GM12891 (cell line): ENCODE results near the gene IGSF3.
A peak's percentile ranks its signal among the peaks of the same experiment; 100 is the strongest.
"Not testable (repeated sequence)": the region's sequence is repeated elsewhere in the genome, so short reads cannot be mapped to it uniquely, and the experiment has no call there.

Experiments
- DNase-seq: peaks from one replicate; pipeline ENCODE4 v3.0.0; 2011; ENCODE audit warnings: low spot score; ENCODE audit not compliant: insufficient read length
- FAIRE-seq: peaks from 2 replicates; lab custom pipeline; 2011; peaks lifted over from hg19 to GRCh38; lab: Jason Lieb, UNC
- PAX5 ChIP-seq: IDR thresholded peaks from 2 replicates; pipeline ENCODE4 v1.6.1; 2011; ENCODE audit warnings: low read length, moderate library complexity, mild to moderate bottlenecking; ENCODE audit not compliant: insufficient read depth, severe bottlenecking
- POLR2A ChIP-seq: IDR thresholded peaks from 2 replicates; pipeline ENCODE4 v1.6.1; 2011; ENCODE audit warnings: low read depth, low read length, control low read depth
- POLR2AphosphoS5 ChIP-seq: IDR thresholded peaks from 2 replicates; pipeline ENCODE4 v1.6.1; 2011; ENCODE audit warnings: low read depth, low read length, control low read depth
- POU2F2 ChIP-seq: IDR thresholded peaks from 2 replicates; pipeline ENCODE4 v1.6.1; 2011; ENCODE audit warnings: low read depth, mild to moderate bottlenecking, control low read depth, low read length, moderate library complexity
- SPI1 ChIP-seq: IDR thresholded peaks from 2 replicates; pipeline ENCODE4 v1.6.1; 2011; ENCODE audit warnings: low read depth, low read length, control low read depth
- TAF1 ChIP-seq: IDR thresholded peaks from 2 replicates; pipeline ENCODE4 v1.6.1; 2011; ENCODE audit warnings: low read depth, low read length, control low read depth

The IGSF3 gene

GRCh38 chr1:116596742-116597307, 70.7 kb downstream of the IGSF3 start:
- TF ChIP-seq SPI1: peak; percentile 88
- not testable (repeated sequence) for FAIRE-seq

GRCh38 chr1:116595946-116596741, 71.4 kb downstream of the IGSF3 start:
- not testable (repeated sequence) for FAIRE-seq, DNase-seq

More at GRCh38 chr1:116596742-116597307, 70.7 kb downstream of the IGSF3 start:
- not testable (repeated sequence) for DNase-seq

GRCh38 chr1:116595065-116595840, 72.3 kb downstream of the IGSF3 start:
- not testable (repeated sequence) for DNase-seq, FAIRE-seq

- not testable (repeated sequence) for FAIRE-seq, DNase-seq
Measured at GRCh38 chr1:116593977-116594376, 73.6 kb downstream of the IGSF3 start.

GRCh38 chr1:116593401-116593800, 74.1 kb downstream of the IGSF3 start:
- DNase-seq, FAIRE-seq: not testable (repeated sequence)

- FAIRE-seq: not testable (repeated sequence)
Measured at GRCh38 chr1:116591951-116592605, 75.5 kb downstream of the IGSF3 start.

GRCh38 chr1:116591006-116591950, 76.3 kb downstream of the IGSF3 start:
- not testable (repeated sequence) for FAIRE-seq, DNase-seq

More at GRCh38 chr1:116591951-116592605, 75.5 kb downstream of the IGSF3 start:
- DNase-seq: not testable (repeated sequence)

- not testable (repeated sequence) for DNase-seq, FAIRE-seq
Measured at GRCh38 chr1:116590359-116591005, 77.1 kb downstream of the IGSF3 start.

GRCh38 chr1:116589101-116589735, 78.3 kb downstream of the IGSF3 start:
- FAIRE-seq, DNase-seq: not testable (repeated sequence)

- no peak for FAIRE-seq
- no peak for TF ChIP-seq POU2F2
- no peak for TF ChIP-seq POLR2AphosphoS5
- TF ChIP-seq TAF1: no peak
- no peak for TF ChIP-seq PAX5
- TF ChIP-seq SPI1: no peak
- no peak for TF ChIP-seq POLR2A
- DNase-seq: no peak
Measured at GRCh38 chr1:116587501-116588227, 79.9 kb downstream of the IGSF3 start.
